Measurements from ENCODE around the gene PRR9.
A peak's percentile ranks its signal among the peaks of the same experiment; 100 is the strongest.
"Not testable (repeated sequence)": the region's sequence is repeated elsewhere in the genome, so short reads cannot be mapped to it uniquely, and the experiment has no call there.

The PRR9 gene

GRCh38 chr1:153229076-153229829, 11.9 kb downstream of the PRR9 start:
- H3K4me3 ChIP-seq (ENCODE audit: low read depth, low read length); DNase-seq (ENCODE audit: low read depth): not testable (repeated sequence)
- TF ChIP-seq CTCF (IDR thresholded peaks at IDR 0.05; ENCODE audit: low read depth, low read length, missing control alignments): peak; percentile 58

GRCh38 chr1:153231363-153231762, 14.0 kb downstream of the PRR9 start:
- TF ChIP-seq CTCF (IDR thresholded peaks at IDR 0.05; ENCODE audit: low read depth, low read length, missing control alignments): no peak
- no peak for DNase-seq (ENCODE audit: low read depth)
- no peak overlapping the region for H3K4me3 ChIP-seq (ENCODE audit: low read depth, low read length)

GRCh38 chr1:153231785-153232184, 14.4 kb downstream of the PRR9 start:
- no peak for DNase-seq (ENCODE audit: low read depth)
- no peak for TF ChIP-seq CTCF (IDR thresholded peaks at IDR 0.05; ENCODE audit: low read depth, low read length, missing control alignments)
- H3K4me3 ChIP-seq (ENCODE audit: low read depth, low read length): no peak overlapping the region

GRCh38 chr1:153232553-153232952, 15.2 kb downstream of the PRR9 start:
- no peak for DNase-seq (ENCODE audit: low read depth)
- no peak for TF ChIP-seq CTCF (IDR thresholded peaks at IDR 0.05; ENCODE audit: low read depth, low read length, missing control alignments)
- no peak overlapping the region for H3K4me3 ChIP-seq (ENCODE audit: low read depth, low read length)

- DNase-seq (ENCODE audit: low read depth): no peak
- no peak overlapping the region for H3K4me3 ChIP-seq (ENCODE audit: low read depth, low read length)
- no peak for TF ChIP-seq CTCF (IDR thresholded peaks at IDR 0.05; ENCODE audit: low read depth, low read length, missing control alignments)
Measured at GRCh38 chr1:153233448-153233847, 16.1 kb downstream of the PRR9 start.

GRCh38 chr1:153238527-153238926, 21.1 kb downstream of the PRR9 start:
- peak; percentile 24 for TF ChIP-seq CTCF (IDR thresholded peaks at IDR 0.05; ENCODE audit: low read depth, low read length, missing control alignments)
- no peak for DNase-seq (ENCODE audit: low read depth)
- H3K4me3 ChIP-seq (ENCODE audit: low read depth, low read length): no peak overlapping the region

GRCh38 chr1:153242160-153242559, 24.8 kb downstream of the PRR9 start:
- no peak for TF ChIP-seq CTCF (IDR thresholded peaks at IDR 0.05; ENCODE audit: low read depth, low read length, missing control alignments)
- no peak overlapping the region for H3K4me3 ChIP-seq (ENCODE audit: low read depth, low read length)
- no peak for DNase-seq (ENCODE audit: low read depth)
